ENCODE measurements around the gene TPTE2. TPM values are rescaled to one million over a fixed set of nuclear protein-coding genes. Genes with fewer than 3 reads are reported as not detected.
"Not testable (repeated sequence)": the region's sequence is repeated elsewhere in the genome, so short reads cannot be mapped to it uniquely, and the experiment has no call there.

TPTE2 gene
- total and polyA plus RNA-seq, 4 donors: 0.13 to 0.32 TPM; not detected in 2

DNA sequence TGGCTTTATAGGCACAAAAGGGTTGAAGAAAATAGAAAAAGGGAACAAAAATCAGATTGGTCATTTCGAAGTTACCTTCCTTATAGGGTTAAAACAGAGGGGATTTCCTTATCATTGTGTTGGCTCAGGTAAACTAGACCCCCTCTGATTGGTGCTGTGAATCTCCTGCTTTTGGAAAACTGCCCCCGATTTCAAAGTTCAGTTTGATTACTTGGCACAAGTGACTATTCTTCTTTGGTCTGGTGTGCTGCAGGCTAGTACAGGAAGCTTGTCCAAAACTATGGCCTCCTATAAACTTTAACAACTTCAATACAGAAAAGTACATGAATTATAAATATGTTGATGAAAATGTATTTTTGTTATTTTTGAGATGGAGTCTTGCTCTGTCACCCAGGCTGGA is 13.9 kb upstream of the TPTE2 start:
- 55 to 57% methylated on average over 2 of the region's 2 CpGs for WGBS, 2 donors
- no peak overlapping the region for H3K4me3 ChIP-seq (ENCODE audit: low read length in 2 of 2)
- ATAC-seq (ENCODE audit: low FRiP score) (no peak), DNase-seq (no peak)
- no peaks in the 10 kb centered on the region for H3K27me3 ChIP-seq (ENCODE audit: control insufficient read depth in 1 of 2, insufficient read depth in 2 of 2, low read length in 1 of 2)
- intact Hi-C loops (cut with DNase I): no loop called here
- no peaks in the 10 kb centered on the region for H3K9me3 ChIP-seq (ENCODE audit: control insufficient read depth, low read length)
- no peaks in the 10 kb centered on the region for H3K36me3 ChIP-seq (ENCODE audit: control insufficient read depth in 1 of 2, insufficient read depth in 2 of 2, low read length in 1 of 2)
- no peaks in the 10 kb centered on the region for H3K4me1 ChIP-seq (ENCODE audit: control insufficient read depth in 1 of 2, insufficient read depth in 2 of 2, low read length in 2 of 2)
- no peak overlapping the region for H3K27ac ChIP-seq (ENCODE audit: low read depth in 1 of 2, low read length in 2 of 2)

DNA sequence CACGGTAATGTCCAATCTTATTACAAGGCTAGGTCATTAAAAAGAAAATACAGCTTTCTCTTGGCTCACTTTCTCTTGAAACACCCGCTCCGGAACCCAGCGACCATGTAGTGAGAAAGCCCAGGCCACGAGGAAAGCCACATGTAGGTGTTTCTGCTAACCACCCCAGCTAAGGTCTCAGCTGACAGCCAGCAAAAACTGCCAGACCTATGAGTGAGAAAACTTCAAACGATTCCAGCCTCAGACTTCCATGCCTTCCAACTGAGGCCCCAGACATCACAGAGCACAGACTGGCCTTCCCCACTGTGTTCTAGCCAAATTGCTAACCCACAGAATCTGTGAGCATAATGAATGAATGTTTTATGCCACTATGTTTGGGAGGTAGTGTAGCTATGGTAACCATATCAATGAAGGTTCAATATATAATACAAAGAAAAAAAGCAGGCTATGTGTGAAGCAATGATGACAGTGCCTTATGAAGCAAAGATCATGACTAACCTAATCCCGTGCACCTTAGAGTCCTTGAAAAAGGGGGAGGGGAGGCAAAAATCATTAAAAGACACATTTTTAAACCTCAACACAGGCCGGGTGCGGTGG is 11.9 kb upstream of the TPTE2 start:
- Histone ChIP-seq H3K36me3 (ENCODE audit: control insufficient read depth in 1 of 2, insufficient read depth in 2 of 2, low read length in 1 of 2) (no peaks in the 10 kb centered on the region), H3K4me3 (ENCODE audit: low read length in 2 of 2) (no peak overlapping the region), H3K27me3 (ENCODE audit: control insufficient read depth in 1 of 2, insufficient read depth in 2 of 2, low read length in 1 of 2) (no peaks in the 10 kb centered on the region), H3K27ac (ENCODE audit: low read depth in 1 of 2, low read length in 2 of 2) (no peak overlapping the region), H3K4me1 (ENCODE audit: control insufficient read depth in 1 of 2, insufficient read depth in 2 of 2, low read length in 2 of 2) (no peaks in the 10 kb centered on the region), H3K9me3 (ENCODE audit: control insufficient read depth, low read length) (no peaks in the 10 kb centered on the region)
- intact Hi-C loops (cut with DNase I): no loop called here
- 84% methylated on average over 9 of the region's 9 CpGs for WGBS, 2 donors
- ATAC-seq (ENCODE audit: low FRiP score) (no peak), DNase-seq (no peak)

DNA sequence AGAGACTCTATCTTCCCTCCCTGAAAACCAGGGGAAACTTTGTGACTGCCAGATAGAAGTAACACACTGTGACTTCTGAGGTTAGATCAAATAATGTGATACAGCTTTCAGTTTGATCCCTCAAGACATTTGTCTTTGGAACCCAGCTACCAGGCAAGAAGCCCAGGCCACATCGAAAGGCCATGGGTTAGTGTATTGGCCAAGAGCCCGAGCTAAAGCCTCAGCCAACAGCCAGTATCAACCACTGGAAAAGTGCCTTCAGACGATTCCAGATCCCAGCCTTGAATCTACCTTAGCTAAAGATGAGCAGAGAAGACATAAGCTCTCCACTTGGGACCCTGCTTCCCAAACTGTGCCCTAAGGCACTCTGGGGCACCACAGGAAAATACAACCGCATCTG is 10.9 kb upstream of the TPTE2 start:
- WGBS, 2 donors: 73 to 74% methylated on average over 4 of the region's 4 CpGs
- no peak for DNase-seq
- H3K9me3 ChIP-seq (ENCODE audit: control insufficient read depth, low read length): no peaks in the 10 kb centered on the region

DNA sequence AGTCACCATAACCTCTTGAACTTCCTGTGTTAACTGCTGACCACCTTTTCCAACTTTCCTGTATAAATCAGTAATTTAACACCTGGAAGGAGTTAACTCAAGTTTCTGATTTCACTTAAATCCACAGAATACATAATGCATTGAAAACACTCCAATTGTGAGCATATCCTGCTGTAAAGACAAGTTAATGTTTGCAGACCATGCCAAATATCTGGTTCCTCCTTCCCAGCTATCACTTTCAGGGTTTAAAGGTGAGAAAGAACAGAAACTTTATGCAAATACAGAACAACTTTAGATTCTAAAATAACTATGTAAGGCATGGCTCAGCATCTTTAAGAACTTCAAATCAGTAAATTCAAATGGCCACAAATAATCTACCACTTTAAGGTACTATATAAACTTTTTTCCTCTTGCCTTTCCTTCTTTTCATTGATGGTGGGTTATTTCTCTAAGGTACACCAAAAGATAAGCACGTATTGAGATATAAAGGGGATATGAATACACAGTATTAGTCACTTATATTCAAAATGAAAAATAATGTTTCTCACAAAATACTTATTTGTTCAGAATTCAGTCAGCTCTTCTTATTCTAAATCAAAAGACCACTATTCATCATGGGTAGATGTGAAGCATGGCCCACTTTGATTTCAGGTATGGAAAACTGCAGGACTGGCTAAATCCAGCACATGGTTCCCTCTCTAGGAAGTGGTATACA is 6.6 kb upstream of the TPTE2 start:
- DNase-seq (no peak), ATAC-seq (ENCODE audit: low FRiP score) (no peak)
- WGBS, 2 donors: 64 to 72% methylated on average over 1 of the region's 1 CpG
- Histone ChIP-seq H3K27me3 (ENCODE audit: control insufficient read depth in 1 of 2, insufficient read depth in 2 of 2, low read length in 1 of 2) (no peaks in the 10 kb centered on the region), H3K4me3 (ENCODE audit: low read length in 2 of 2) (no peak overlapping the region), H3K9me3 (ENCODE audit: control insufficient read depth, low read length) (peaks cover 4% of the 10 kb centered on the region), H3K36me3 (ENCODE audit: control insufficient read depth in 1 of 2, insufficient read depth in 2 of 2, low read length in 1 of 2) (no peaks in the 10 kb centered on the region), H3K4me1 (ENCODE audit: control insufficient read depth in 1 of 2, insufficient read depth in 2 of 2, low read length in 2 of 2) (no peaks in the 10 kb centered on the region), H3K27ac (ENCODE audit: low read depth in 1 of 2, low read length in 2 of 2) (no peak overlapping the region)
- intact Hi-C loops (cut with DNase I): no loop called here

More for the DNA sequence above, 10.9 kb upstream of the TPTE2 start:
- Histone ChIP-seq H3K4me1 (ENCODE audit: control insufficient read depth in 1 of 2, insufficient read depth in 2 of 2, low read length in 2 of 2) (no peaks in the 10 kb centered on the region), H3K4me3 (ENCODE audit: low read length in 2 of 2) (no peak overlapping the region), H3K27me3 (ENCODE audit: control insufficient read depth in 1 of 2, insufficient read depth in 2 of 2, low read length in 1 of 2) (no peaks in the 10 kb centered on the region), H3K27ac (ENCODE audit: low read depth in 1 of 2, low read length in 2 of 2) (no peak overlapping the region), H3K36me3 (ENCODE audit: control insufficient read depth in 1 of 2, insufficient read depth in 2 of 2, low read length in 1 of 2) (no peaks in the 10 kb centered on the region)
- no peak for ATAC-seq (ENCODE audit: low FRiP score)
- intact Hi-C loops (cut with DNase I): no loop called here

DNA sequence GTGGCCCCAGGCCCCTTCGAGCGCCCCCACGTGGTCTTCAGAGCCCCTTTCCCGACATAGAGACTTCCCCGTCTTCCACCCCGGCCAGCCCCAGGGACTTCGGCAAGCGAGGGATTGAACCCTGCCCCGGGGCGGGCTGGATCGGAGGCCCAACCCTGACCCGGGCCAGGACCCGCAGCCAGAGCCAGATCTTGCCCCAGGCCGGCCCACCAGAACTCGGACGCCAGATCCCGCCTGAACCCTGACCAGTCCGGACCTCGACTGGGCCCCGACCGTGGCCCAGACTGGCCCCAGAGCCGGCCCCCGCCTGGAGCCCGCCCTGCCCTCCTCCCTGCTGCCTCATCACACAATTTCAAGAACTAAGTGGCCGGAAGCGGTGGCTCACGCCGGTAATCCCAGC is 253 bp upstream of the TPTE2 start:
- Histone ChIP-seq H3K27ac (ENCODE audit: low read depth in 1 of 2, low read length in 2 of 2) (no peak overlapping the region), H3K4me3 (ENCODE audit: low read length in 2 of 2) (no peak overlapping the region), H3K36me3 (ENCODE audit: control insufficient read depth in 1 of 2, insufficient read depth in 2 of 2, low read length in 1 of 2) (no peaks in the 10 kb centered on the region), H3K4me1 (ENCODE audit: control insufficient read depth in 1 of 2, insufficient read depth in 2 of 2, low read length in 2 of 2) (no peaks in the 10 kb centered on the region), H3K9me3 (ENCODE audit: control insufficient read depth, low read length) (peaks cover 4% of the 10 kb centered on the region), H3K27me3 (ENCODE audit: control insufficient read depth in 1 of 2, insufficient read depth in 2 of 2, low read length in 1 of 2) (no peaks in the 10 kb centered on the region)
- WGBS, 2 donors: 94 to 95% methylated on average over 28 of the region's 28 CpGs
- DNase-seq: no peak
- ATAC-seq (ENCODE audit: low FRiP score): peak; percentile 36
- intact Hi-C loops (cut with DNase I): no loop called here

DNA sequence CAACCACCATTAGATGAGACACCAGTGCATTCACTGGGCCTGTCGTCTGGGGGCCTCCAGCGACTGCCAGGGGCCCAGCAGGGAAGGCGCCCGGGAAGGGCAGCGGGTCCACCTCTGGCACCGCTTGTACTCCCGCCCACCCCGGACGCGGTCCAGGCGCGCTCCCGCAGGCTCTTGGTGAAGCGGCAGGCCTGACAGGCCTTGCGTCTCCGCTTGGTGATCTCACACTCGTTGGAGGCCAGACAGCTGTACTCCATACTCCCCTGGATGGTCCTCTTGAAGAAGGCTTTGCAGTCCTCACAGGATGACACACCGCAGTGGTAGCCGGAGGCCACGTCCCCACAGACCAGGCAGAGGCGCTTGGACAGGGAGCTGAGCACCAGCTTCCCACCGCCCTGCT is 660 bp downstream of the TPTE2 start:
- ATAC-seq (ENCODE audit: low FRiP score); intact Hi-C loops (cut with DNase I): not testable (repeated sequence)

DNA sequence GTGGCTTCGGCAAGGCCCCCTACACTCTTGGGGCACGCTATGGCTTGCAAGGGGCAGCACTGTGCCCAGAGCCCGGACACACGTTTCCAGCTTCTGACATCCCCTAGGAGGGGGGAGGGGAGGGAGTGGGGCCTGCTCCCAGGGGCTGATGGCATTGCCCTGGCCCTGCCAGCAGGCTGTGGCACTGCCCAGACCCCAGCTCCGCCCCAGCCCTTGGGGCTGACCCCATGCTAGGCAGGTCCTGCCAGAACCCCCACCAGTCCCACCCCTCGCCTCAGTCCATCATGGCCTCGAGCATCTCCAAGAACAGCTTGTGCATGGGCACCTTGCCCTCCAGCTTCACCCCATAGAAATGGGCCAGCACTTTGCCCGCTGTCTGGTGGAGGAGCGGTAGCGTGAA is 1.6 kb downstream of the TPTE2 start:
- H3K9me3 ChIP-seq (ENCODE audit: control insufficient read depth, low read length); H3K27ac ChIP-seq (ENCODE audit: low read depth in 1 of 2, low read length in 2 of 2); intact Hi-C loops (cut with DNase I); DNase-seq; H3K4me1 ChIP-seq (ENCODE audit: control insufficient read depth in 1 of 2, insufficient read depth in 2 of 2, low read length in 2 of 2); H3K27me3 ChIP-seq (ENCODE audit: control insufficient read depth in 1 of 2, insufficient read depth in 2 of 2, low read length in 1 of 2); H3K4me3 ChIP-seq (ENCODE audit: low read length in 2 of 2); H3K36me3 ChIP-seq (ENCODE audit: control insufficient read depth in 1 of 2, insufficient read depth in 2 of 2, low read length in 1 of 2): not testable (repeated sequence)
- peak; percentile 58 for ATAC-seq (ENCODE audit: low FRiP score)
- WGBS, 2 donors: no CpG with 5 or more reads among the region's 10 CpGs

More for the DNA sequence above, 660 bp downstream of the TPTE2 start:
- H3K27ac ChIP-seq (ENCODE audit: low read depth in 1 of 2, low read length in 2 of 2); H3K4me3 ChIP-seq (ENCODE audit: low read length in 2 of 2); H3K27me3 ChIP-seq (ENCODE audit: control insufficient read depth in 1 of 2, insufficient read depth in 2 of 2, low read length in 1 of 2); H3K36me3 ChIP-seq (ENCODE audit: control insufficient read depth in 1 of 2, insufficient read depth in 2 of 2, low read length in 1 of 2); H3K4me1 ChIP-seq (ENCODE audit: control insufficient read depth in 1 of 2, insufficient read depth in 2 of 2, low read length in 2 of 2); DNase-seq; H3K9me3 ChIP-seq (ENCODE audit: control insufficient read depth, low read length): not testable (repeated sequence)
- WGBS, 2 donors: 92 to 96% methylated on average over 21 to 22 of the region's 22 CpGs

DNA sequence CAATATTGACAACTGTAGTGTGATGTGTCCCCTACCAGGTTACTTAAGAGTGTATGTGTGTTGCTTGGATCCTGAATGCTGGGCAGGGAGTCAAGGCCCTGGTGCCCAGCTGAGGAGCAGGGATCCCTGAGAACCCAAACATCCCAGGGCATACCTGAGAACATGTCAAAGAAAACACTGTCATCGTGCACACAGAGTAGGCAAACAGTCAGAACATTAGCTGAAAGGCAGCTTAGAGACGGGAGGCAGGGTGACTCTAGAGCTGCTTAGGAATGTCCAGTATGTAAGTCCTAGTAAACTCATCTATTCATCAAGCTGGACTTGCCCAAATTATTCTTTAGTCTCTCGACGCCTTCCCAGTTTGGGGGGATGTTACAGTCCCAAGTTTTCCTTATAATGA is 4.0 kb downstream of the TPTE2 start:
- H3K4me3 ChIP-seq (ENCODE audit: low read length in 2 of 2); H3K27ac ChIP-seq (ENCODE audit: low read depth in 1 of 2, low read length in 2 of 2); DNase-seq; ATAC-seq (ENCODE audit: low FRiP score); intact Hi-C loops (cut with DNase I); H3K9me3 ChIP-seq (ENCODE audit: control insufficient read depth, low read length); H3K36me3 ChIP-seq (ENCODE audit: control insufficient read depth in 1 of 2, insufficient read depth in 2 of 2, low read length in 1 of 2); H3K4me1 ChIP-seq (ENCODE audit: control insufficient read depth in 1 of 2, insufficient read depth in 2 of 2, low read length in 2 of 2); H3K27me3 ChIP-seq (ENCODE audit: control insufficient read depth in 1 of 2, insufficient read depth in 2 of 2, low read length in 1 of 2): not testable (repeated sequence)
- 23 to 52% methylated on average over 2 of the region's 4 CpGs for WGBS, 2 donors

DNA sequence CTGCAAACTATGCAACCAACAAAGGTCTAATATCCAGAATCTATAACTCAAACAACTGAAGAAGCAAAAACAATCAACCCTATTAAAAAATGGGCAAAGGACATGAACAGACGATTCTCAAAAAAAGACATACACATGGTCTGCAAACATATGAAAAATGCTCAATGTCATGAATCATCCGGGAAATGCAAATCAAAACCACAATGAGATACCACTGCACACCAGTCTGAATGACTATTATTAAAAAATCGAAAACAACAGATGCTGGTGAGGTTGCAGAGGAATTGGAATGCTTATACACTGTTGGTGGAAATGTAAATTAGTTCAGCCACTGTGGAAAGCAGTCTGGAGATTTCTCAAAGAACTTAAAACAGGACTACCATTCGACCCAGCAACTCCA is 12.1 kb downstream of the TPTE2 start:
- H3K4me3 ChIP-seq (ENCODE audit: low read length in 2 of 2); H3K27ac ChIP-seq (ENCODE audit: low read depth in 1 of 2, low read length in 2 of 2); H3K4me1 ChIP-seq (ENCODE audit: control insufficient read depth in 1 of 2, insufficient read depth in 2 of 2, low read length in 2 of 2); H3K27me3 ChIP-seq (ENCODE audit: control insufficient read depth in 1 of 2, insufficient read depth in 2 of 2, low read length in 1 of 2); H3K9me3 ChIP-seq (ENCODE audit: control insufficient read depth, low read length); DNase-seq; H3K36me3 ChIP-seq (ENCODE audit: control insufficient read depth in 1 of 2, insufficient read depth in 2 of 2, low read length in 1 of 2); ATAC-seq (ENCODE audit: low FRiP score); intact Hi-C loops (cut with DNase I): not testable (repeated sequence)
- WGBS, 2 donors: 83 to 84% methylated on average over 3 of the region's 4 CpGs
